HG02870 (cell line): ENCODE data around the gene TRNP1.

ENCODE experiments used
- ATAC-seq: cut with Tn5 transposase; IDR thresholded peaks from one replicate; pipeline ENCODE4 v1.9.1; 2021; ENCODE audit warnings: mild to moderate bottlenecking, moderate library complexity; ENCODE audit not compliant: unreplicated experiment

The TRNP1 gene

GRCh38 chr1:27000817-27001460 is 7.4 kb downstream of the TRNP1 start:
- no peak for ATAC-seq

- no peak for ATAC-seq
Observed at GRCh38 chr1:27001570-27002360, 8.3 kb downstream of the TRNP1 start.

GRCh38 chr1:27003745-27004470 is 10.4 kb downstream of the TRNP1 start:
- ATAC-seq, result no peak

- ATAC-seq, result no peak
Observed at GRCh38 chr1:27004471-27005165, 11.1 kb downstream of the TRNP1 start.

GRCh38 chr1:27005166-27005530 is 11.7 kb downstream of the TRNP1 start:
- ATAC-seq, result no peak

- ATAC-seq, result no peak
Observed at GRCh38 chr1:27005648-27006496, 12.4 kb downstream of the TRNP1 start.

- ATAC-seq, result no peak
Observed at GRCh38 chr1:27006683-27007082, 13.2 kb downstream of the TRNP1 start.

- ATAC-seq, result no peak
Observed at GRCh38 chr1:27007909-27008582, 14.6 kb downstream of the TRNP1 start.

- no peak for ATAC-seq
Observed at GRCh38 chr1:27009601-27010197, 16.2 kb downstream of the TRNP1 start.

- no peak for ATAC-seq
Observed at GRCh38 chr1:27010226-27010994, 16.9 kb downstream of the TRNP1 start.

GRCh38 chr1:27011058-27011764 is 17.7 kb downstream of the TRNP1 start:
- no peak for ATAC-seq

- ATAC-seq, result no peak
Observed at GRCh38 chr1:27011976-27012563, 18.6 kb downstream of the TRNP1 start.

GRCh38 chr1:27015260-27015659 is 21.8 kb downstream of the TRNP1 start:
- ATAC-seq, result no peak

- no peak for ATAC-seq
Observed at GRCh38 chr1:27016376-27016775, 22.9 kb downstream of the TRNP1 start.

GRCh38 chr1:27017207-27017606 is 23.7 kb downstream of the TRNP1 start:
- no peak for ATAC-seq

GRCh38 chr1:27018316-27018715 is 24.8 kb downstream of the TRNP1 start:
- no peak for ATAC-seq

- no peak for ATAC-seq
Observed at GRCh38 chr1:27021354-27022031, 28.0 kb downstream of the TRNP1 start.
